ENCODE measurements around the gene CDK3.
A peak's percentile ranks its signal among the peaks of the same experiment; 100 is the strongest.

CDK3 gene

GRCh38 chr17:75998327-75998795, 2.3 kb upstream of the CDK3 start:
- Mint-ChIP-seq H3K4me3 (no peak overlapping the region), H3K36me3 (ENCODE audit: low read depth) (peaks cover 12% of the 10 kb centered on the region)
- TF ChIP-seq, protein P1, sequence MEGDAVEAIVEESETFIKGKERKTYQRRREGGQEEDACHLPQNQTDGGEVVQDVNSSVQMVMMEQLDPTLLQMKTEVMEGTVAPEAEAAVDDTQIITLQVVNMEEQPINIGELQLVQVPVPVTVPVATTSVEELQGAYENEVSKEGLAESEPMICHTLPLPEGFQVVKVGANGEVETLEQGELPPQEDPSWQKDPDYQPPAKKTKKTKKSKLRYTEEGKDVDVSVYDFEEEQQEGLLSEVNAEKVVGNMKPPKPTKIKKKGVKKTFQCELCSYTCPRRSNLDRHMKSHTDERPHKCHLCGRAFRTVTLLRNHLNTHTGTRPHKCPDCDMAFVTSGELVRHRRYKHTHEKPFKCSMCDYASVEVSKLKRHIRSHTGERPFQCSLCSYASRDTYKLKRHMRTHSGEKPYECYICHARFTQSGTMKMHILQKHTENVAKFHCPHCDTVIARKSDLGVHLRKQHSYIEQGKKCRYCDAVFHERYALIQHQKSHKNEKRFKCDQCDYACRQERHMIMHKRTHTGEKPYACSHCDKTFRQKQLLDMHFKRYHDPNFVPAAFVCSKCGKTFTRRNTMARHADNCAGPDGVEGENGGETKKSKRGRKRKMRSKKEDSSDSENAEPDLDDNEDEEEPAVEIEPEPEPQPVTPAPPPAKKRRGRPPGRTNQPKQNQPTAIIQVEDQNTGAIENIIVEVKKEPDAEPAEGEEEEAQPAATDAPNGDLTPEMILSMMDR (IDR thresholded peaks at IDR 0.05; ENCODE audit: unreplicated experiment in 3 of 3) = no peak

DNA sequence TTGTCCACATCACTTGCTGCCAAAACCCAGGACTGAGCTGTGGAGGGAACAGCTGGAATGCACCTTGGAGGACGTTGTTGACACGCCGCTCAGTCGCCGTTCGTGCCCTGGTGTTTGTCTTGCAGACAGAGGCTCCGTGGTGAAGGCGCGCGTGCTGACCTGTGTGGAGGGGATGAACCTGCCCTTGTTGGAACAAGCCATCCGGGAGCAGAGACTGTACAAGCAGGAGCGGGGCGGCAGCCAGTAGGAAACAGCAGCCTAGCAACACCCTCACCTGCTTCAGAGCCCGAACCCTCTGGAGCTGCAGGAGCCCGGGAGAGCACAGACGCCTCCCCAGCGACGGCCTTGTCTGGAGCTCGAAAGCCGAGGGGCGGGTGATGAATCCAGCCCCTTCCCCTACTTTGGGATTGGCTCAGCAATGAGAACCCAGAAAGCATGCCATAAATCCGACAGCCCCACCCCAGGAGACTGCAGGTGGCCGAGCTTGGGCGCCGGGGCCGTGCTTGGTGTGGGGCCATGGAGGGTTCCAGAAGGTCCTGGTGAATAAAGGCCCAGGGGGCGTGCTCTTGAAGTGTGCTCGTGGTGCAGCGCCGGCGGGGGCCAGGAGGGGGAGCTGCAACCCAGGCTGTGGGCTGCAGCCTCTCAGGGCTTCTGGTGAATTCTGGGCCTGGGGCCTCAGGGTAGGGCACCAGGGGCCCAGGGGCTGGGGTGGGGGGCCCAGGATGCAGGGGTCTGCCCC, 470 bp upstream of the CDK3 start:
- no peaks in the 10 kb centered on the region for H3K9me3 Mint-ChIP-seq
- H3K4me1 Mint-ChIP-seq = peaks cover 13% of the 10 kb centered on the region
- TF ChIP-seq, protein P1 (IDR thresholded peaks at IDR 0.05; ENCODE audit: unreplicated experiment in 3 of 3) = peak; percentile 61 to 68 (median 66)
- H3K36me3 Mint-ChIP-seq (ENCODE audit: low read depth) = peaks cover 11% of the 10 kb centered on the region
- no peaks in the 10 kb centered on the region for H3K27me3 Mint-ChIP-seq (ENCODE audit: low read depth)
- no peak overlapping the region for H3K4me3 Mint-ChIP-seq
- H3K27ac Mint-ChIP-seq = no peak overlapping the region

More at GRCh38 chr17:75998327-75998795, 2.3 kb upstream of the CDK3 start:
- Mint-ChIP-seq H3K27me3 (ENCODE audit: low read depth) (no peaks in the 10 kb centered on the region), H3K27ac (no peak overlapping the region), H3K9me3 (no peaks in the 10 kb centered on the region), H3K4me1 (peaks cover 10% of the 10 kb centered on the region)

GRCh38 chr17:76002100-76002499, 1.4 kb downstream of the CDK3 start:
- Mint-ChIP-seq H3K36me3 (ENCODE audit: low read depth) (peaks cover 14% of the 10 kb centered on the region), H3K4me1 (peaks cover 15% of the 10 kb centered on the region), H3K27me3 (ENCODE audit: low read depth) (no peaks in the 10 kb centered on the region), H3K4me3 (no peak overlapping the region), H3K9me3 (no peaks in the 10 kb centered on the region), H3K27ac (no peak overlapping the region)
- TF ChIP-seq, protein P1 (IDR thresholded peaks at IDR 0.05; ENCODE audit: unreplicated experiment in 3 of 3) = no peak

DNA sequence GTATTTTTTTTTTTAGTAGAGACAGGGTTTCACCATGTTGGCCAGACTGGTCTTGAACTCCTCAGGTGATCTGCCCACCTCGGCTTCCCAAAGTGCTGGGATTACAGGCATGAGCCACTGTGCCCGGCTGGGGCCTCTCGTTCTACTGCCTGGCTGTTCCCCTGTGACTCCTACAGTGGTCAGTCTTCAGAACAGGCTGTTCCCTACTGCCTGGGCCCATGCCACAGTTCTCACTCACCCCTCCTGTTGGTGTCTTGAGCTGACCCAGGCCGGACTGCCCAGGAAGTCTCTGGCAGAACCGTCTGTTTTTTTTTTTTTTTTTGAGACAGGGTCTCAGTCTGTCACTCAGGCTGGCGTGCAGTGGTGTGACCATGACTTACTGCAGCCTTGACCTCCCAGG, 3.3 kb downstream of the CDK3 start:
- peaks cover 10% of the 10 kb centered on the region for H3K4me1 Mint-ChIP-seq
- TF ChIP-seq, protein P1 (IDR thresholded peaks at IDR 0.05; ENCODE audit: unreplicated experiment in 3 of 3) = no peak
- H3K36me3 Mint-ChIP-seq (ENCODE audit: low read depth) = peaks cover 14% of the 10 kb centered on the region
- no peaks in the 10 kb centered on the region for H3K27me3 Mint-ChIP-seq (ENCODE audit: low read depth)
- no peak overlapping the region for H3K4me3 Mint-ChIP-seq
- no peaks in the 10 kb centered on the region for H3K9me3 Mint-ChIP-seq
- H3K27ac Mint-ChIP-seq = no peak overlapping the region

GRCh38 chr17:76004750-76005262, 4.2 kb downstream of the CDK3 start:
- Mint-ChIP-seq H3K27ac (peak overlapping the region in 2 of 3 experiments; percentile 49 to 80), H3K36me3 (ENCODE audit: low read depth) (peaks cover 14% of the 10 kb centered on the region), H3K27me3 (ENCODE audit: low read depth) (no peaks in the 10 kb centered on the region), H3K4me3 (no peak overlapping the region), H3K9me3 (no peaks in the 10 kb centered on the region), H3K4me1 (peaks cover 10% of the 10 kb centered on the region)
- TF ChIP-seq, protein P1 (IDR thresholded peaks at IDR 0.05; ENCODE audit: unreplicated experiment in 3 of 3) = no peak

Measured in nephron (organoid).